ENCODE data around the gene ELF4.
A peak's percentile ranks its signal among the peaks of the same experiment; 100 is the strongest.

ELF4 gene

DNA sequence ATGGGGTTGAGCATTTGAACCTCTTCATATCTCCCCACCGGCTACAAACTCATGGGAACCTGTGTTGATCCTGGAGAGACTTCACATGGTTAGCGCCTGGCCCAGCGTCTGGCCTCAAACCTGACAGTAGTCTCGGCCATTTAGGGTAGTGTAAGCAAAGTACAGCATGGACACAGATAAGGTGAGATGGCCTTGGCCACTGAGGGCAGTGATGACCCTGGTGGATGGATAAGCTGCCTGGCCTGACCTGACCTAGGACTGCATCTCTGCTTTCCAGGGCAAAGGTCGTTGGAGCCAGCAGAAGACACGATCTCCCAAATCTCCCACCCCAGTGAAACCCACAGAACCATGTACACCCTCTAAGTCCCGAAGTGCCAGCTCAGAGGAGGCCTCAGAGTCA, 76.1 kb downstream of the ELF4 start:
- H3K36me3 ChIP-seq (ENCODE audit: control insufficient read depth in 2 of 2, insufficient read depth in 1 of 2, low read length in 2 of 2), result peaks cover 14 to 86% of the 10 kb centered on the region in 2 experiments
- H3K9me3 ChIP-seq (ENCODE audit: control insufficient read depth, insufficient read depth, low read depth, low read length), result no peaks in the 10 kb centered on the region
- H3K4me3 ChIP-seq (ENCODE audit: low read depth, low read length), result no peak overlapping the region
- no peak overlapping the region for H3K27ac ChIP-seq (ENCODE audit: extremely low read depth, low read depth, low read length)
- TF ChIP-seq KLF10 (tag by site-specific recombination; IDR thresholded peaks at IDR 0.05), result no peak
- TF ChIP-seq KLF1 (tag by site-specific recombination; IDR thresholded peaks at IDR 0.05), result no peak
- TF ChIP-seq ZNF354C (tag by site-specific recombination; IDR thresholded peaks at IDR 0.05; ENCODE audit: borderline replicate concordance, low read depth), result no peak
- no peak for TF ChIP-seq ZNF211 (tag by site-specific recombination; IDR thresholded peaks at IDR 0.05; ENCODE audit: low read depth)
- TF ChIP-seq ZNF223 (tag by site-specific recombination; IDR thresholded peaks at IDR 0.05), result no peak
- no peak for TF ChIP-seq ZNF843 (tag by site-specific recombination; IDR thresholded peaks at IDR 0.05)
- POLR2A ChIA-PET, result no interaction called here
- CTCF ChIA-PET, result interaction anchor here (0.6 to 1.1 kb wide), 3 partner anchors 10 to 109 kb away, joined by 3 to 4 read pairs (median 3); no protein-coding TSS in a partner anchor
- no peaks in the 10 kb centered on the region for H3K4me1 ChIP-seq (ENCODE audit: control insufficient read depth, insufficient read depth, low read length)

DNA sequence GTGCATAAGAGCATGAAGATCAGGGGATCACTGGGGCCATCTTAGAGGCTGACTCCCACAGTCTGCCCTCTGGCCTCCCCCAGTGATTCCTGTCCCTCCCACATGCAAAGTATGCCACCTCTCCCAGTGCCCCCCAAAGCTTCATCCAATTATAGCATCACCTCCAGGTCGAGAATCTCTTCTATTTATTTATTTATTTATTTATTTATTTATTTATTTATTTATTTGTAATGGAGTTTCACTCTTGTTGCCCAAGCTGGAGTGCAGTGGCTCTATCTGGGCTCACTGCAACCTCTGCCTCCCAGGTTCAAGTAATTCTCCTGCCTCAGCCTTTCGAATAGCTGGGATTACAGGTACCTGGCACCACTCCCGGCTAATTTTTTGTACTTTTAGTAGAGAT, 77.7 kb downstream of the ELF4 start:
- CTCF ChIA-PET, result interaction anchor here (1.6 kb wide), 1 partner anchor 107 kb away, joined by 8 read pairs; no protein-coding TSS in a partner anchor
- no peak overlapping the region for H3K4me3 ChIP-seq (ENCODE audit: low read depth, low read length)
- H3K27ac ChIP-seq (ENCODE audit: extremely low read depth, low read depth, low read length), result no peak overlapping the region
- no peaks in the 10 kb centered on the region for H3K9me3 ChIP-seq (ENCODE audit: control insufficient read depth, insufficient read depth, low read depth, low read length)
- POLR2A ChIA-PET, result no interaction called here
- no peaks in the 10 kb centered on the region for H3K4me1 ChIP-seq (ENCODE audit: control insufficient read depth, insufficient read depth, low read length)
- peaks cover 19 to 88% of the 10 kb centered on the region in 2 experiments for H3K36me3 ChIP-seq (ENCODE audit: control insufficient read depth in 2 of 2, insufficient read depth in 1 of 2, low read length in 2 of 2)
- TF ChIP-seq ZNF518A (tag by site-specific recombination; conservative IDR thresholded peaks at IDR 0.05; ENCODE audit: low read depth) (peak; percentile 86), ZNF654 (tag by site-specific recombination; IDR thresholded peaks at IDR 0.05; ENCODE audit: low read depth) (peak; percentile 51), OVOL3 (tag by site-specific recombination; IDR thresholded peaks at IDR 0.05) (peak; percentile 22; the same call in 1 of the 2 replicates), ZBTB21 (tag by site-specific recombination; IDR thresholded peaks at IDR 0.05) (peak; percentile 50; the same call in 1 of the 2 replicates), ZFP69B (tag by site-specific recombination; IDR thresholded peaks at IDR 0.05) (no peak), ZFP37 (tag by site-specific recombination; IDR thresholded peaks at IDR 0.05) (peak; percentile 77; the same call in 1 of the 2 replicates), ZNF394 (tag by site-specific recombination; IDR thresholded peaks at IDR 0.05; ENCODE audit: borderline replicate concordance) (peak; percentile 95), ZNF433 (tag by site-specific recombination; IDR thresholded peaks at IDR 0.05; ENCODE audit: low read depth) (0 out of 2 replicates have a peak, but pooled peaks have one; percentile 56), ZNF747 (tag by site-specific recombination; IDR thresholded peaks at IDR 0.05) (no peak), ZNF560 (tag by site-specific recombination; IDR thresholded peaks at IDR 0.05; ENCODE audit: borderline replicate concordance) (peak; percentile 65; the same call in 1 of the 2 replicates), ZNF555 (tag by site-specific recombination; conservative IDR thresholded peaks at IDR 0.05) (peak; percentile 84), ZNF202 (tag by site-specific recombination; IDR thresholded peaks at IDR 0.05; ENCODE audit: borderline replicate concordance) (peak; percentile 81; the same call in 1 of the 2 replicates), ZNF558 (tag by site-specific recombination; IDR thresholded peaks at IDR 0.05) (peak; percentile 68; the same call in 1 of the 2 replicates), ZNF530 (tag by site-specific recombination; IDR thresholded peaks at IDR 0.05; ENCODE audit: low read depth) (0 out of 2 replicates have a peak, but pooled peaks have one; percentile 24), KLF16 (tag by site-specific recombination; IDR thresholded peaks at IDR 0.05) (no peak), ZNF664 (tag by site-specific recombination; IDR thresholded peaks at IDR 0.05) (0 out of 2 replicates have a peak, but pooled peaks have one; percentile 58), ZNF239 (tag by site-specific recombination; IDR thresholded peaks at IDR 0.05) (no peak), ZNF837 (tag by site-specific recombination; IDR thresholded peaks at IDR 0.05) (no peak), ZNF623 (tag by site-specific recombination; IDR thresholded peaks at IDR 0.05) (peak; percentile 72), ZFP41 (tag by site-specific recombination; IDR thresholded peaks at IDR 0.05; ENCODE audit: borderline replicate concordance) (no peak), ZBTB8A (tag by site-specific recombination; IDR thresholded peaks at IDR 0.05) (peak; percentile 61), AEBP2 (tag by site-specific recombination; IDR thresholded peaks at IDR 0.05; ENCODE audit: borderline replicate concordance) (0 out of 2 replicates have a peak, but pooled peaks have one; percentile 71), ZNF140 (tag by site-specific recombination; IDR thresholded peaks at IDR 0.05) (peak; percentile 83; the same call in 1 of the 2 replicates)
- TF ChIP-seq, protein P1, sequence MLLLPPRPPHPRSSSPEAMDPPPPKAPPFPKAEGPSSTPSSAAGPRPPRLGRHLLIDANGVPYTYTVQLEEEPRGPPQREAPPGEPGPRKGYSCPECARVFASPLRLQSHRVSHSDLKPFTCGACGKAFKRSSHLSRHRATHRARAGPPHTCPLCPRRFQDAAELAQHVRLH (tag by site-specific recombination; IDR thresholded peaks at IDR 0.05), result 0 out of 2 replicates have a peak, but pooled peaks have one; percentile 33
